Subcutaneous abdominal adipose tissue (tissue), 5 donors: ENCODE results near the gene DNAJB8.

ENCODE experiments used
- H3K27ac ChIP-seq: one replicate; pipeline ENCODE4 v1.7.0; 2013; ENCODE audit warnings: low read depth, mild to moderate bottlenecking, inconsistent platforms, low read length, moderate library complexity
- H3K27me3 ChIP-seq, 5 donors: one replicate each; pipeline ENCODE4 v1.7.0; 2013; ENCODE audit warnings: low read length in 5 of 5, inconsistent platforms in 1 of 5; ENCODE audit not compliant: control insufficient read depth in 5 of 5, insufficient read depth in 4 of 5
- H3K36me3 ChIP-seq, 5 donors: one replicate each; pipeline ENCODE4 v1.7.0; 2013; ENCODE audit warnings: low read length in 5 of 5; ENCODE audit not compliant: control insufficient read depth in 5 of 5, insufficient read depth in 5 of 5
- H3K4me1 ChIP-seq, 5 donors: one replicate each; pipeline ENCODE4 v1.7.0; 2013; ENCODE audit warnings: low read length in 5 of 5, mild to moderate bottlenecking in 3 of 5, moderate library complexity in 1 of 5; ENCODE audit not compliant: control insufficient read depth in 5 of 5, insufficient read depth in 5 of 5
- H3K4me3 ChIP-seq, 5 donors: one replicate each; pipeline ENCODE4 v1.7.0; 2013; ENCODE audit warnings: low read length in 5 of 5, low read depth in 1 of 5
- H3K9ac ChIP-seq, 5 donors: one replicate each; pipeline ENCODE4 v1.7.0; 2013; ENCODE audit warnings: low read length in 5 of 5, mild to moderate bottlenecking in 4 of 5, moderate library complexity in 3 of 5
- H3K9me3 ChIP-seq, 5 donors: one replicate each; pipeline ENCODE4 v1.7.0; 2013; ENCODE audit warnings: low read length in 5 of 5; ENCODE audit not compliant: control insufficient read depth in 5 of 5
- donor health status: healthy.
- donor health status: healthy.
- donor health status: healthy.
- donor health status: healthy.
- donor health status: healthy.

Gene DNAJB8

GRCh38 chr3:128424508-128425069 lies 42.1 kb downstream of the DNAJB8 start:
- H3K9me3 ChIP-seq = peaks cover 0 to under 1% (median 0%) of the 10 kb centered on the region in 5 donors
- no peak overlapping the region for H3K4me3 ChIP-seq
- no peaks in the 10 kb centered on the region for H3K36me3 ChIP-seq
- peaks cover 0 to 8% (median 7%) of the 10 kb centered on the region in 5 donors for H3K4me1 ChIP-seq
- no peak overlapping the region for H3K27ac ChIP-seq
- H3K27me3 ChIP-seq = peaks cover 11 to 17% (median 15%) of the 10 kb centered on the region in 5 donors
- no peak overlapping the region for H3K9ac ChIP-seq

GRCh38 chr3:128423525-128424147 lies 43.1 kb downstream of the DNAJB8 start:
- H3K27me3 ChIP-seq = peaks cover 8 to 13% (median 12%) of the 10 kb centered on the region in 5 donors
- H3K27ac ChIP-seq = no peak overlapping the region
- no peaks in the 10 kb centered on the region for H3K36me3 ChIP-seq
- H3K9ac ChIP-seq = no peak overlapping the region
- no peak overlapping the region for H3K4me3 ChIP-seq
- H3K4me1 ChIP-seq = peaks cover 0 to 8% (median 7%) of the 10 kb centered on the region in 5 donors
- peaks cover 0 to 10% (median 6%) of the 10 kb centered on the region in 5 donors for H3K9me3 ChIP-seq

GRCh38 chr3:128422762-128423524 lies 43.7 kb downstream of the DNAJB8 start:
- H3K9ac ChIP-seq = no peak overlapping the region

GRCh38 chr3:128421966-128422365 lies 44.7 kb downstream of the DNAJB8 start:
- no peak overlapping the region for H3K4me3 ChIP-seq
- H3K9ac ChIP-seq = no peak overlapping the region
- no peaks in the 10 kb centered on the region for H3K36me3 ChIP-seq
- H3K9me3 ChIP-seq = peaks cover 0 to 15% (median 7%) of the 10 kb centered on the region in 5 donors
- H3K27ac ChIP-seq = no peak overlapping the region
- peaks cover 0 to 8% (median 7%) of the 10 kb centered on the region in 5 donors for H3K4me1 ChIP-seq
- peaks cover 0 to 5% (median under 1%) of the 10 kb centered on the region in 5 donors for H3K27me3 ChIP-seq

More at GRCh38 chr3:128422762-128423524, 43.7 kb downstream of the DNAJB8 start:
- H3K36me3 ChIP-seq = no peaks in the 10 kb centered on the region
- no peak overlapping the region for H3K27ac ChIP-seq
- no peak overlapping the region for H3K4me3 ChIP-seq
- H3K27me3 ChIP-seq = peaks cover under 1 to 9% (median 5%) of the 10 kb centered on the region in 5 donors
- H3K9me3 ChIP-seq = peaks cover 0 to 15% (median 7%) of the 10 kb centered on the region in 5 donors
- H3K4me1 ChIP-seq = peaks cover 0 to 8% (median 7%) of the 10 kb centered on the region in 5 donors

- Histone ChIP-seq H3K9me3 (peaks cover 0 to 15% (median 7%) of the 10 kb centered on the region in 5 donors), H3K36me3 (no peaks in the 10 kb centered on the region), H3K4me3 (no peak overlapping the region), H3K27me3 (peaks cover 0 to 4% (median 0%) of the 10 kb centered on the region in 5 donors), H3K9ac (no peak overlapping the region), H3K27ac (no peak overlapping the region), H3K4me1 (peaks cover 0 to 5% (median 4%) of the 10 kb centered on the region in 5 donors)
These were observed 45.3 kb downstream of the DNAJB8 start for GRCh38 chr3:128421439-128421836.

- Histone ChIP-seq H3K27ac (no peak overlapping the region), H3K27me3 (peaks cover 0 to 1% (median 0%) of the 10 kb centered on the region in 5 donors), H3K9ac (no peak overlapping the region)
These were observed 45.8 kb downstream of the DNAJB8 start for GRCh38 chr3:128420720-128421438.

GRCh38 chr3:128420289-128420688 lies 46.4 kb downstream of the DNAJB8 start:
- Histone ChIP-seq H3K27me3 (no peaks in the 10 kb centered on the region), H3K36me3 (no peaks in the 10 kb centered on the region), H3K27ac (no peak overlapping the region), H3K4me3 (no peak overlapping the region), H3K9me3 (peaks cover 0 to 15% (median 7%) of the 10 kb centered on the region in 5 donors), H3K4me1 (no peaks in the 10 kb centered on the region), H3K9ac (no peak overlapping the region)

More at GRCh38 chr3:128420720-128421438, 45.8 kb downstream of the DNAJB8 start:
- H3K9me3 ChIP-seq = peaks cover 0 to 15% (median 7%) of the 10 kb centered on the region in 5 donors
- H3K4me3 ChIP-seq = no peak overlapping the region
- peaks cover 0 to under 1% (median 0%) of the 10 kb centered on the region in 5 donors for H3K4me1 ChIP-seq
- H3K36me3 ChIP-seq = no peaks in the 10 kb centered on the region

- Histone ChIP-seq H3K9me3 (peaks cover 0 to 15% (median 7%) of the 10 kb centered on the region in 5 donors), H3K9ac (no peak overlapping the region), H3K36me3 (no peaks in the 10 kb centered on the region), H3K4me1 (no peaks in the 10 kb centered on the region), H3K27me3 (no peaks in the 10 kb centered on the region), H3K4me3 (no peak overlapping the region), H3K27ac (no peak overlapping the region)
These were observed 47.4 kb downstream of the DNAJB8 start for GRCh38 chr3:128419311-128419710.

- Histone ChIP-seq H3K9ac (no peak overlapping the region), H3K4me3 (no peak overlapping the region), H3K27ac (no peak overlapping the region), H3K4me1 (no peaks in the 10 kb centered on the region), H3K27me3 (no peaks in the 10 kb centered on the region), H3K9me3 (peaks cover 0 to 15% (median 7%) of the 10 kb centered on the region in 5 donors), H3K36me3 (no peaks in the 10 kb centered on the region)
These were observed 47.8 kb downstream of the DNAJB8 start for GRCh38 chr3:128418900-128419299.
